ENCODE measurements around the gene LRBA. TPM values are rescaled to one million over a fixed set of nuclear protein-coding genes. Genes with fewer than 3 reads are reported as not detected.

Gene LRBA
- total RNA-seq, 3 donors from 2014 or later (not counting 1 experiment from before 2014, with no cell fraction given), result 72.1 to 87.6 (median 83.1) TPM

- Mint-ChIP-seq H3K27me3 (ENCODE audit: low read depth in 2 of 2) (no peaks in the 10 kb centered on the region), H3K4me1 (no peaks in the 10 kb centered on the region), H3K27ac (no peak overlapping the region), H3K36me3 (peaks cover 17% of the 10 kb centered on the region), H3K4me3 (no peak overlapping the region), H3K9me3 (peaks cover 0 to 2% of the 10 kb centered on the region in 2 donors)
- H3K4me1 ChIP-seq (ENCODE audit: control insufficient read depth, insufficient read depth, low read length), result no peaks in the 10 kb centered on the region
- no peaks in the 10 kb centered on the region for H3K27me3 ChIP-seq (ENCODE audit: control insufficient read depth, insufficient read depth, low read length)
- intact Hi-C loops (cut with micrococcal nuclease), result no loop called here
- ATAC-seq (no peak), DNase-seq (no peak)
- TF ChIP-seq, protein P1, sequence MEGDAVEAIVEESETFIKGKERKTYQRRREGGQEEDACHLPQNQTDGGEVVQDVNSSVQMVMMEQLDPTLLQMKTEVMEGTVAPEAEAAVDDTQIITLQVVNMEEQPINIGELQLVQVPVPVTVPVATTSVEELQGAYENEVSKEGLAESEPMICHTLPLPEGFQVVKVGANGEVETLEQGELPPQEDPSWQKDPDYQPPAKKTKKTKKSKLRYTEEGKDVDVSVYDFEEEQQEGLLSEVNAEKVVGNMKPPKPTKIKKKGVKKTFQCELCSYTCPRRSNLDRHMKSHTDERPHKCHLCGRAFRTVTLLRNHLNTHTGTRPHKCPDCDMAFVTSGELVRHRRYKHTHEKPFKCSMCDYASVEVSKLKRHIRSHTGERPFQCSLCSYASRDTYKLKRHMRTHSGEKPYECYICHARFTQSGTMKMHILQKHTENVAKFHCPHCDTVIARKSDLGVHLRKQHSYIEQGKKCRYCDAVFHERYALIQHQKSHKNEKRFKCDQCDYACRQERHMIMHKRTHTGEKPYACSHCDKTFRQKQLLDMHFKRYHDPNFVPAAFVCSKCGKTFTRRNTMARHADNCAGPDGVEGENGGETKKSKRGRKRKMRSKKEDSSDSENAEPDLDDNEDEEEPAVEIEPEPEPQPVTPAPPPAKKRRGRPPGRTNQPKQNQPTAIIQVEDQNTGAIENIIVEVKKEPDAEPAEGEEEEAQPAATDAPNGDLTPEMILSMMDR (IDR thresholded peaks at IDR 0.05), result no peak
- no peaks in the 10 kb centered on the region for H3K9me3 ChIP-seq (ENCODE audit: control insufficient read depth, insufficient read depth, low read length)
- H3K27ac ChIP-seq (ENCODE audit: low read length), result no peak overlapping the region
- H3K36me3 ChIP-seq (ENCODE audit: control insufficient read depth, insufficient read depth, low read length), result peaks cover 35% of the 10 kb centered on the region
- WGBS (ENCODE audit: insufficient coverage), result 84% methylated on average over 9 of the region's 9 CpGs
- H3K4me3 ChIP-seq (ENCODE audit: low read length), result no peak overlapping the region
These were observed 734.8 kb downstream of the LRBA start for GRCh38 chr4:150280081-150280895.

DNA sequence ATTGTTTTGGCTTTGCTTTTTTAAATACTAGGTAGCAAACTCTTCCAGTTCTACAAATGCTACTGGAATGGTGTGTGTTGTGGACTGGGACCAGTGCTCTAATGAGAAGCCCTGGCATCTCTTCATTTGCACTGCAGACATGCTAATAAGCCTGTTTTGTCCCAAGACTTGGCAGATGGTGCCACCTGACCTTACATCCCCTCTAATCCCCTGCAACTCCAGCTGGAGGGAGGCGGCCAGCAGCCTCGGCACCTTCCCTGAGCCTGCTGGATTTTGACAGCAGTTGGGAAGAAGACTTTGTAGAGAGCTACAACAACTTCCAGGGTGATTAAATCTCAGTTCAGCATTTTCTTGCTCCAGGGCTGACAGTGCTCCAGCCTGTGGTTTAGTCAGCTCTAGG lies 736.9 kb downstream of the LRBA start:
- Histone ChIP-seq H3K27ac (ENCODE audit: low read length) (no peak overlapping the region), H3K4me3 (ENCODE audit: low read length) (no peak overlapping the region), H3K27me3 (ENCODE audit: control insufficient read depth, insufficient read depth, low read length) (no peaks in the 10 kb centered on the region), H3K4me1 (ENCODE audit: control insufficient read depth, insufficient read depth, low read length) (no peaks in the 10 kb centered on the region), H3K36me3 (ENCODE audit: control insufficient read depth, insufficient read depth, low read length) (peaks cover 35% of the 10 kb centered on the region), H3K9me3 (ENCODE audit: control insufficient read depth, insufficient read depth, low read length) (no peaks in the 10 kb centered on the region)
- H3K4me1 Mint-ChIP-seq, result peaks cover 0 to 7% of the 10 kb centered on the region in 2 donors
- intact Hi-C loops (cut with micrococcal nuclease), result no loop called here
- TF ChIP-seq, protein P1 (IDR thresholded peaks at IDR 0.05), result no peak
- H3K4me3 Mint-ChIP-seq, result no peak overlapping the region
- ATAC-seq (no peak), DNase-seq (no peak)
- peaks cover 17% of the 10 kb centered on the region for H3K36me3 Mint-ChIP-seq
- no peaks in the 10 kb centered on the region for H3K27me3 Mint-ChIP-seq (ENCODE audit: low read depth in 2 of 2)
- H3K27ac Mint-ChIP-seq, result no peak overlapping the region
- WGBS (ENCODE audit: insufficient coverage), result 97% methylated on average over 2 of the region's 2 CpGs
- peaks cover 0 to 2% of the 10 kb centered on the region in 2 donors for H3K9me3 Mint-ChIP-seq

- no peaks in the 10 kb centered on the region for H3K27me3 Mint-ChIP-seq (ENCODE audit: low read depth in 2 of 2)
- peaks cover 5 to 16% of the 10 kb centered on the region in 2 donors for H3K4me1 Mint-ChIP-seq
- no peaks in the 10 kb centered on the region for H3K9me3 ChIP-seq (ENCODE audit: control insufficient read depth, insufficient read depth, low read length)
- H3K27me3 ChIP-seq (ENCODE audit: control insufficient read depth, insufficient read depth, low read length), result no peaks in the 10 kb centered on the region
- H3K36me3 Mint-ChIP-seq, result peaks cover 17% of the 10 kb centered on the region
- no peaks in the 10 kb centered on the region for H3K9me3 Mint-ChIP-seq
- peaks cover 4% of the 10 kb centered on the region for H3K36me3 ChIP-seq (ENCODE audit: control insufficient read depth, insufficient read depth, low read length)
- H3K4me3 ChIP-seq (ENCODE audit: low read length), result no peak overlapping the region
- DNase-seq (no peak), ATAC-seq (no peak)
- 100% methylated on average over 1 of the region's 1 CpG for WGBS (ENCODE audit: insufficient coverage)
- H3K27ac ChIP-seq (ENCODE audit: low read length), result no peak overlapping the region
- H3K4me1 ChIP-seq (ENCODE audit: control insufficient read depth, insufficient read depth, low read length), result no peaks in the 10 kb centered on the region
- intact Hi-C loops (cut with micrococcal nuclease), result no loop called here
- peak overlapping the region in 1 of 2 donors; percentile 17 for H3K27ac Mint-ChIP-seq
- TF ChIP-seq, protein P1 (IDR thresholded peaks at IDR 0.05), result no peak
- no peak overlapping the region for H3K4me3 Mint-ChIP-seq
These were observed 746.6 kb downstream of the LRBA start for GRCh38 chr4:150268444-150268843.

Data from natural killer cell (primary cell).